Neural progenitor cell (in vitro differentiated cells): ENCODE results near the gene ZCCHC14.

Experiments
- EZH2 ChIP-seq: fragments of 200-600 bp; sonication (generic); IDR thresholded peaks from 2 replicates; pipeline ENCODE4 v1.6.1; 2017; ENCODE audit warnings: antibody characterized with exemption, mild to moderate bottlenecking, moderate library complexity
- EZH2phosphoT487 ChIP-seq: fragments of 200-600 bp; sonication (generic); IDR thresholded peaks from 2 replicates; pipeline ENCODE4 v1.6.1; 2017; ENCODE audit warnings: antibody characterized with exemption
- TF ChIP-seq, protein P1 (sequence below): fragments of 200-600 bp; sonication (generic); IDR thresholded peaks from 2 replicates; pipeline ENCODE4 v1.5.1; 2017; ENCODE audit warnings: antibody characterized with exemption, mild to moderate bottlenecking

DNA sequence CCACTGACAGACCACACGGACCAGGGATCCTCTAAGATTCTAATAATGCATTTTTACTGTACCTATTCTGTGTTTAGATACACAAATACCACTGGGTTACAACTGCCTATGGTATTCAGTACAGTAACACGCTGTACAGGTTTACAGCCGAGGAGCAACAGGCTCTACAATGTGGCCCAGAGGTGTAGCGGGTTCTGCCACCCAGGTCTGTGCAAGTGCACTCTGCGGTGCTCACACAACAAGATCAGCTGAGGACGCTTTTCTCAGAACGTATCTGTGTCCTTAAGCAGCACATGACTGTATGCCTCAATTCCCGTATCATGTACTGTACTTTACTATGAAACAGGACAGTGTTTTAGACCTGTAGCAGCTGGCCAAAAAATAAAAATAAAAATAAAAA, 6.5 kb downstream of the ZCCHC14 start:
- TF ChIP-seq, protein P1, sequence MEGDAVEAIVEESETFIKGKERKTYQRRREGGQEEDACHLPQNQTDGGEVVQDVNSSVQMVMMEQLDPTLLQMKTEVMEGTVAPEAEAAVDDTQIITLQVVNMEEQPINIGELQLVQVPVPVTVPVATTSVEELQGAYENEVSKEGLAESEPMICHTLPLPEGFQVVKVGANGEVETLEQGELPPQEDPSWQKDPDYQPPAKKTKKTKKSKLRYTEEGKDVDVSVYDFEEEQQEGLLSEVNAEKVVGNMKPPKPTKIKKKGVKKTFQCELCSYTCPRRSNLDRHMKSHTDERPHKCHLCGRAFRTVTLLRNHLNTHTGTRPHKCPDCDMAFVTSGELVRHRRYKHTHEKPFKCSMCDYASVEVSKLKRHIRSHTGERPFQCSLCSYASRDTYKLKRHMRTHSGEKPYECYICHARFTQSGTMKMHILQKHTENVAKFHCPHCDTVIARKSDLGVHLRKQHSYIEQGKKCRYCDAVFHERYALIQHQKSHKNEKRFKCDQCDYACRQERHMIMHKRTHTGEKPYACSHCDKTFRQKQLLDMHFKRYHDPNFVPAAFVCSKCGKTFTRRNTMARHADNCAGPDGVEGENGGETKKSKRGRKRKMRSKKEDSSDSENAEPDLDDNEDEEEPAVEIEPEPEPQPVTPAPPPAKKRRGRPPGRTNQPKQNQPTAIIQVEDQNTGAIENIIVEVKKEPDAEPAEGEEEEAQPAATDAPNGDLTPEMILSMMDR: no peak
- TF ChIP-seq EZH2phosphoT487: no peak
- no peak for TF ChIP-seq EZH2
